ENCODE results near the gene LRRC3C.

Gene LRRC3C

GRCh38 chr17:39950871-39951348 lies 23.4 kb downstream of the LRRC3C start:
- DNase-seq = no peak

DNA sequence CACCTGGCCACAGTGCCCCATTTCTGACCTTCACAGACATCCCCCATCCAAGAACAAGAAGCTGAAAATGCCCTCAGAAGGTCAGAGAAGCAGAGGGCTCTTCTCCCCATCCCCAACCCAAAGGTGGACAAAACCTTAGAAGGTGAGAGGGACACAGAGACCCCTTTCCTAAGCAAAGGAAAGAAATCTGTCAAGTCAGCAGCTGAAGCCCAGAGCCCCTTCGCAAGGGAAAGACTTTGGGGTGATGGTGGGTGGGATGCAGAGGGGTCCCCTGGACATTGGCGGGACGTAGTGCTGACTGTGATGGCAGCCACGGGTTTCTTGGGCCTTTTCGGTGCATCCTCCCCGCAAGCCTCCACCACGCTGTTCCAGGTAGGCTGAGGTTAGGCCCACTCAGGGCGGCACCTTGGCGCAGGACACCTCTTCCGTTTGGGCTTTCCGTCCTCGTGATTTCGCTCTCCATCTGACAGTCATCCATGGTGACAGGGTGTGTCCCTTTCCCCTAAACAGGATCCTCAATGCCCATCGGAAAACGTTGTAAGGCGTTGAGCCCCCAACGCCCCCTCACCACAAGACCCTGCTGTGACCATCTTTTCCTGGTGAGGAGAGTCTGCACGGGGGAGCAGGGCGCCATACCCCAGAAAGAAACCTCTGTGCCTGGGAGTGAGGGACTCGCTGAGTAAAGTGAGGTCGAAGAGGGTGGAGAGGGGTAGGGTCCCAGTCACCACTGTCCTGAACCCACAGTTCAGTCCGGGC lies 24.6 kb downstream of the LRRC3C start:
- no peak for DNase-seq

DNA sequence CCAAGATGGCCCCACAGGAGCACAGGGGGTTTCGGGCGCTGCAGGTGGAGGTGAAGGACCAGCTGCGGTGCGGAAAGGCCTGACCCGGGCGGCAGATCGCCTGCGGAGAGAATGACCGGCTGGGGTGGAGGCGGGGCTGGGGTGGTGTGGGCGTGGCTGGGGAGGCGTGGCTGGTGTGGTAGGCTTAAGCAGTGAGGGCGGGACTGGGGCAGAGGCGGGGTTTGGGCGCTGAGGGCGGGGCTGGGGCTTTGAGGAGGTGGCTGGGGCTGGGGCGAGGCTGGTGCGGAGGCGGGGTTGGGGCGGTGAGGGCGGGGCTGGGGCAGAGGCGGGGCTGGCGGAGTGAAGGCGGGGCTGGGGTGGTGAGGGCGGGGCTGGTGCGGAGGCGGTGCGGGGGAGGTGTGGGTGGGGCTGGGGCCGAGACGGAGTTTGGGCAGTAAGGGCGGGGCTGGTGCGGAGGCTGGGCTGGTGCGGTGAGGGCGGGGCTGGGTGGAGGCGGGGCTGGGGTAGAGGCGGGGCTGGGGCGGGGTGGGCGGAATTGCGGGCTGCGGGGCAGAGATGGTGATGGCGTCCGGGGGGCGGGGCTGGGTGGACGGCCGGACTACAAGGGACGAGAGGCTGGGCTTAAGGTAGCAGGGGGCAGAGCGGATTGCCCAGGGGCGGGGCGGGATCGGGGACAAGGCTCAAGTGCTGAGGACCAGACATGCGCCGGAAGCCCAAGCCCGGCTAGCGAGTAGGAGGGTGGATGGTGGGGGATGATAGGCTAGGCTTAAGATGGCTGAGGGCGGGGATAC lies 25.3 kb downstream of the LRRC3C start:
- peak; percentile 63 for DNase-seq

DNA sequence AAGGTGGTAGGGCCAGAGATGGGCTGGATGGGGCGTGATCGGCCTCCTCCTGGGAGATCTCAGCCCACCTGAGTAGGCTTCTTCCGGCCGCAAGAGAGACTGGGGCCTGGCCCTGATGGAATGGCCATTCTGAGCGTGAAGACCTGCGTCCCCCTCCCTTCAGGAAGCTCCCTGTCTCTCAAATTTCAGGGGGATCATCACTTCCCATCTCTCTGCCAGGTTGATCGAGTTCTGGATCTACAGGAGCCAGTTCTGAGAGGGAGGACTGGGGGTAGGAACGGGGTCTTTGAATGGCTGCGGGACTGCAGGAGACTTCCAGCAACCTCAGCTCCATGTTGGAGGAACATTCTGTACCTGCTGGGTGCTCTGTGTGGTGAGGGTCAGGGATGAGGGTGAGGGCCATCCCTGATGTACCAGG lies 25.9 kb downstream of the LRRC3C start:
- no peak for DNase-seq

DNA sequence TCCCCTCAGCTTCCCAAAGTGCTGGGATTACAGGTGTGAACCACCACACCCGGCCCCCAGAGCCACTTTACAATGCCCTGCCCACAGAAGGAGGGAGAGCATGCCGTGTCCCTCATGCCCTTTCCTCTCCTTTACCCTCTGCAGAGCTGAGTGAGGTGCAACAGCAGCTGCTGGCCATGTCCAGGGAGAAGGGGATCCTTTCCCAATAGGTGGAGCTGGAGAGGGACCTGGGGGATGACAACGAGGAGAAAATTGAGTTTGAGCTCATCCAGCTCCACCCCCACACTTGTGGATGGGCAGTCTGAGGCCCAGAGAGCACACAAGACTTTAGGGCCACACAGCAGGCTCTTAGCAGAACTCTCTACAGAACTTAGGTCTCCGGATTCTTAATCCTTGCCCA lies 27.3 kb downstream of the LRRC3C start:
- no peak for DNase-seq

DNA sequence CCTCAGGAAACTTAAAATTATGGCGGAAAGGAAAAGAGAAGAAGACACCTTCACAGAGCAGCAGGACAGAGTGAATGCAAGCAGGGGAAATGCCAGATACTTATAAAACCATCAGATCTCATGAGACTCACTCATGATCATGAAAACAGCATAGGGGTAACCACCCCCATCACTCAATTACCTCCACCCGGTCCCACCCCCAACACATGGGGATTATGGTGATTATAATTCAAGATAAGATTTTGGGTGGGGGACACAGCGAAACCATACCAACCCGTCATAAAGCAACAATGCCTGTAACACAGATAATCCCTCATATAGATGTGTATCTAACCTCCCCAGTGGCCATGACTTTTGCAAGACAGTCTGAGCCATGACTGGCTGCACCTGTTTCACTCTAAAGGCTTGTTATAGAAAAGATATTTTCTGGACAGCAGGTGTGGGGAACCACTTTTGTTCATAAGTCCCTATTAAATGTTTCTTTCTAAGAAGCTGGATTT lies 28.2 kb downstream of the LRRC3C start:
- no peak for DNase-seq

DNA sequence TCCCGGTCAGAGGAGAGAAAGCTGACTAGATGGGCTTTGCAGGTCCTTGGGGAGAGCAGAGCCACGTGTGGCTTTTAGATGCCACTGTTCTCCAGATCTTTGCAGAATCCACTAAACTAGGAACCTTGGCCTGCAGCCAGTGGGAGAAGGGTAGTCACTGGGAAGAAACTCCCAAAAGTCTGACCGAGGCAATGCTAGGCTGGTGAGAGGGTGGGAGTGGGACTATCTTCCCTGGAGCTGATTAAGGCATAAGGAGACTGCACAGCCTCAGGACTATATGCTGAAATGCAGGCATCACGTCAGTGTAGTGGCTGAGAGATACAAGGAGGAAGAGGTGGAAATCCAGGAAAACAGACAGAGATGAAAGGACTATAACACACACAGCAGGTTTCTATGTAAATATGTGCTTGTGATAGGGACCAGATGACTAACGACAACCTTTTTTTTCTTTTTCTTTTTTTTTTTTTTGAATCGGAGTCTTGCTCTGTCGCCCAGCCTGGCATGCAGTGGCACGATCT lies 33.1 kb downstream of the LRRC3C start:
- DNase-seq = no peak

DNA sequence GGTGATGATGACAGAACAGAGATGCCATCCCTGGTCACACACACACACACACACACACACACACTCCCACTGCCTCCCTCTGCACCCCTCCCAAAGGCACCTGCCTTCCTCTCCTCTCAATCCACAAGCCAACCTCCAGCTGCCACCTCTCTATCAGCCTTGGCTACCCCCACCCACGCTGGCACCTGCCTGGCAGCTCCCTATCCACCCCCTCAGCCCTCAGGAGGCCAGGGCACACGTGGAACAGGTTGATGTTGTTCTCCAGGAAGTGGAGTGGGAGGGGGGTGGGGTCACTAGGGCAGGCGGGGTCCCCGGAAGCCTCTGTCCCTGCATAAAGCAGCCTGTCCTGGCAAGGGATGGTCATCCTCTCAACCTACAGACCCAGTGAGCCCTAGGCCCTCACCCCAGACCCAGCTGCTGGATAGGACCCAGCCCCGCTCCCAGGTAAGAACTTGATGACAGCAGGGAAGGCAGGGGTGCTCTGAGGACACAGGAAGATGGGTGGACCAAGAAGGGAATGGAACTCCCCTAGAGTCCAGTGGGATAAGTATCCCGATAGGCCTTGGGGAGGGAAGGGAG lies 35.2 kb downstream of the LRRC3C start, which contains the start of gene GSDMA:
Gene GSDMA (plus strand): TSS at position 363 of the 579 bp plus-strand sequence. CDS start 2,684 bp downstream, outside the sequence.
- DNase-seq = no peak

- DNase-seq = no peak
Measured at GRCh38 chr17:39963829-39964228, 36.3 kb downstream of the LRRC3C start.

DNA sequence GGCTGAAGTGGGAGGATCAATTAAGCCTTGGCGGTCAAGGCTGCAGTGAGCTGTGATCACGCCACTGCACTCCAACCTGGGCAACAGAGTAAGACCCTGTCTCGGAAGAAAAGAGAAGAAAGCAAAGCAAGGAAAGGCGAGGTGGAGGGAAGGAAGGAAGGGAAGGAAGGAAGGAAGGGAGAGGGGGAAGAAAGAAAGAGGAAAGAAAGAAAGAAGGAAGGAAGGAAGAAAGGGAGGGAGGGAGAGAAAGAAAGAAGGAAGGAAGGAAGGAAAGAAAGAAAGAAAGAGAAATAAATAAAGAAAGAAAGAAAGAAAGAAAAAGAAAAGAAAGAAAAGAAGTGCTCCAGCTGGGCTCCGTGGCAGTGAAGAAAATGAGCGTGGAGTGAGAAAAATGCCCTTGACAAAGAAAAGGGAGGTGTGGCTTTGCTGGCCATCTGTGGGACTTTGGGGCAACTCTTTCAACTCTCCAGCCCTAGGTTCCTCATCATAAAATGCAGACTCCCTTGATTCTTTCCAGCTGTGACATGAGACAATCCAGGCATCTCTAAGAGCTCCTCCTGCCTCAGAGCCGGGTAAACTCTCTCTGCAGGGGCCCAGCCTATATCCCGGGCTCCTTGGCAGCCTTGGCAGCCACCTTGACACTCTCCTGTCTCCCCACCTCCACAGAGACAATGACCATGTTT lies 37.6 kb downstream of the LRRC3C start:
- DNase-seq = no peak

DNA sequence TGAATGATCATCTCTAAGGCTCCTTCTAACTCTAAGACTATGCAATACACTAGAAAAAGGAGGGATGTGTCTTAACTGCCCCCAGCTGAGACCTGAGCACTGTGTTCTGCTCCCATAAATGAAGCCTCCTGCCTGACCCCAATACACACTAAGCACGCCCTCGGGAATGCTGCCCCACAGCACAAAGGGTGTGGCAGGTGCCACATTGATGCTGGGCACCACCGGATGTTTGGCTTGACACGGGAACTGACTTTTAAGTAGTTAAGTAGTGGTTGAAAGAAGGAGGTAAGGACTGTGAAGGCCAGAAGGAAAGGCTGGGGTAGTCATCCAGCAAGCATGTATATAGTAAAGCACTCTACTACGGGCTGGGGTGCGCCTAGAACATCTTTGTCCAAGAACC lies 39.2 kb downstream of the LRRC3C start:
- no peak for DNase-seq

DNA sequence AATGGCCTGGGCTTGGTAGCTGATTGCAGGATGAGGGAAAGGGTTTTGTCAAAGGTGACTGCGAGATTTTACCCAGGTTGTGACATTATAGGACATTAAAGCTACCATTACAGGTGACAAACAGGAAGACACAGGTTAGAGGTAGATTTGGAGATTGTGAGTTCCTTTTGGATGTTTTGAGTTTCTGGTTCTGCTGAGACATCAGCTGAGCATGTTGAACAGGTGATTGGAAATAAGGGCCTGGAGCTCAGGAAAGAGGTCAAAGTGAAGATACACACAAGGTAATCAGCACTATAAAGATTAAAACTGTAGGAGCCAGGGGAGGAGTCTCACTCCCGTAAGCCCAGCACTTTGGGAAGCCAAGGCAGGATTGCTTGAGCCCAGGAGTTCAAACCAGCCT lies 41.2 kb downstream of the LRRC3C start:
- DNase-seq = no peak

DNA sequence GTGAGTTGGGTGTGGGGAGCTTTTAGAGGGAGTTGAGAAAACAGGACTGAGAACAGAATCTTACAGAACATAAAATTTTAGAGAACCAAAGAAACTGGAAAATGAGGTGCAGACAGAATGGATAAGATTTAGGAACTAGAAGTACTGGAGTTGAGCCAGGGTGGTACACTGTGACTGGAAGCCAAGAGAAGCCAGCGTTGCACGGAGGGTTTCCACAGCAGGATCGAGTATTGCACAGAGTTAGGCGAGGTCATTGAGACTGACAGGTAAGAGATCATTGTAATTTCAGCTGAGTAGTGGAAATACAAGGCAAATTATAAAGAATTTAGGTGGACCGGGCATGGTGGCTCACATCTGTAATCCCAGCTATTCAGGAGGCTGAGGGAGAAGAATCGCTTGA lies 41.8 kb downstream of the LRRC3C start:
- DNase-seq = no peak

- no peak for DNase-seq
Measured at GRCh38 chr17:39970157-39970692, 42.7 kb downstream of the LRRC3C start.

GRCh38 chr17:39971076-39971603 lies 43.6 kb downstream of the LRRC3C start:
- no peak for DNase-seq

DNA sequence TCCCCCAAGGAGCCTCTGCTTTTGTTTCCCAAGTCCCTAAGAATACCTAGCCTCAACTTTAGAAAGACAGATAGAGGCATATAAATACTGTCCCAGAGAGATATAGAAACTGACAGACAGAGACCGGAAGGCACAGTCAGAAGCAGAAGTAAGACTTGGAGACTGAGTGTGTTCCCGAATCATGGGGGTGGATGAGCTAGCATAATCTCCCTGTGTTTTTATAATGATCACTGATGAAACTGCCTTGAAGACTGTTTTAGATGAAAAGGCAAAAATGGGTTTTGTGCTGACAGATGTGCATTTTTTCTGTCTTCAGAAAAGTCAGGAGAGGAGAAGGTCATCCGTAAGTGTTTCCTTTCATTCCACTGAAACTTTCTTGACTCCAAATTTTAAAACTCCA lies 44.7 kb downstream of the LRRC3C start:
- DNase-seq = no peak

DNA sequence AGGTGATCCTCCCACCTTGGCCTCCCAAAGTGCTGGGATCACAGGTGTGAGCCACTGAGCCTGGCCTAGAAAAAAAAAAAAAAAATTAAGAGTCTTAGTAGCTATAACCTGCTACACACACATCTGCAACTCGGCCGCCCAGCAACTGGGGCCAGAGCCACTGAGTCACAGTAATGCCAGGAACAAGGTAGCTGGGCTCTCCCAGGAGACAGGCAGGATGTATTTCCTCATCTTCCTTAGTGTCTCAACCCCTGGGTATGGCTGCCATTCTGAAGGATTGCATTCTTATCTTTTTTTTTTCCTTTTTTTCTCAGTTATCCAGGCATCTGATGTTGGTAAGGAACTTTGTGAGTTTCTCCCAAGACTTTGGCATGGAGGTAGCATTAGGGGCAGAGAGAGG lies 46.0 kb downstream of the LRRC3C start:
- DNase-seq = no peak

GRCh38 chr17:39974433-39974832 lies 46.9 kb downstream of the LRRC3C start:
- DNase-seq = no peak

DNA sequence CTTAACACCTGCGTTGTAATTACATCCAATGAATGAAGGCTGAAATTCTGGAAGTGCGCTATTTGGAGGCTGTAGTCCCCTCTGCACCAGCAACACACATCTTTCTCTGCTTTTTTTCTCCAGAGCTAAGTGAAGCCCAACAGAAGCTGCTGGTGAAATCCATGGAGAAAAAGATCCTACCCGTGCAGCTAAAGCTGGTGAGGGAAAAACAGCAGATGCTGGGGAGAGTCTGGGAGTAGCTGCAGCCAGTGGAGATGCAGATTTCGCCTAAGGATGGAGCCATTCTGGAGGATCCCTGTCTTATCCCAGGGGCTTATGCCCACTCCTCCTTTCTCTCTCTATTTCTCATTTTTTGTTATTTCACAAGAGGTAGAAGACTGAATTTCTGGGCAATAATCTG lies 48.3 kb downstream of the LRRC3C start:
- DNase-seq = no peak

- DNase-seq = no peak
Measured at GRCh38 chr17:39979016-39979670, 51.6 kb downstream of the LRRC3C start.

DNA sequence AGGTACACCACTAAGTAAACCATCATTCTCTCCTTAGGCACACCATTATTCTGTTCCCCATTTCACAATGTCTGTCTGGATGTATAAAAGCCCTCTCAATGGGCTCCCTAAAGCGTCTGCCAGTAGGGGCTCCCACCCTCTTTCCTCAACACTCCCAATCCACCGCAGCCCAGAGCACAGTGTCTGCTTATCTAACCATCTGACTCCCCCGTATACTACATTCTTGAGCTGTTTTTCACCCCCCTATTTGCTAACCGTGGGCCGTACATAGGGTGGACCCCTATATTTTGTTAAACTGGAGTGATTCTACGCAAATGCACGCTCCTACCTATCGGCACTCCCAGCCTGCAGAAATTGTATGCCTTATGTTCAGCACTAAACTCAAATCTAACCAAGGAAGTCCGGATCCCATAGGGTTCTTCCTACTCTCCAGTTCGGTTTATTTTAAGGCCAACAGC lies 52.4 kb downstream of the LRRC3C start:
- DNase-seq = no peak
